ENCODE results near the gene APOC1.
"Not testable (repeated sequence)": the region's sequence is repeated elsewhere in the genome, so short reads cannot be mapped to it uniquely, and the experiment has no call there.

Gene APOC1

DNA sequence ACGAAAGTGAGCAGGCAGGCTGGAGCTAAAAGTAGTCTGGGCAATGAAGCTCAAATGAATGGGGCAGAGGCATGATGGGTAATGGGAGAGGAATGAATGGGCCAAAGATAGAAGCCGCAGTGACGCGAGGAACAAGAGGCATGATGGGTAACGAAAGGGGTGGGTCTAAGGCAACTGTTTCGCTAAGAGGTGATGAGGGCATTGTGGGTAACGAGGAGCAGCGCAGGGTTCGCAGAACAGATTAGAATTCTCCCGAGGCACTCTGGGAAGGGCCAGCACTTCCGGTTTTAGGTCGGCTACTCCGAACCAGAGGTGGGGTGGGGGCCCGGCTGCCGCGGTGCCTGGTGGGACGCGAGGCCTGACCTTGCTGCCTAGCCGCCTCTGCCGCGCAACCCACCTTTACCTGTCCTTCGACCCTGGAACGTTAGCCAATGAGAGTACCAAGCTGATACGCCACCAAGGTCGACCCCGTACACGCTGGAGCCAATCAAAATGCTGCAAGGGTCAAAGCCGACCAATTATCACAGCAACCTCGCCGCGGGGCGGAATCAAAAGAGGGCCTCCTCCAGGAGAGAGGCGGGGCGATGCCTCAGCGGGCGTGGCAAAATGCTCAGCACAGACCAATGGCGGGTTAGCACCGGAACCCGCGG, 23.9 kb upstream of the APOC1 start:
- no peak for DNase-seq (ENCODE audit: low read depth)

DNA sequence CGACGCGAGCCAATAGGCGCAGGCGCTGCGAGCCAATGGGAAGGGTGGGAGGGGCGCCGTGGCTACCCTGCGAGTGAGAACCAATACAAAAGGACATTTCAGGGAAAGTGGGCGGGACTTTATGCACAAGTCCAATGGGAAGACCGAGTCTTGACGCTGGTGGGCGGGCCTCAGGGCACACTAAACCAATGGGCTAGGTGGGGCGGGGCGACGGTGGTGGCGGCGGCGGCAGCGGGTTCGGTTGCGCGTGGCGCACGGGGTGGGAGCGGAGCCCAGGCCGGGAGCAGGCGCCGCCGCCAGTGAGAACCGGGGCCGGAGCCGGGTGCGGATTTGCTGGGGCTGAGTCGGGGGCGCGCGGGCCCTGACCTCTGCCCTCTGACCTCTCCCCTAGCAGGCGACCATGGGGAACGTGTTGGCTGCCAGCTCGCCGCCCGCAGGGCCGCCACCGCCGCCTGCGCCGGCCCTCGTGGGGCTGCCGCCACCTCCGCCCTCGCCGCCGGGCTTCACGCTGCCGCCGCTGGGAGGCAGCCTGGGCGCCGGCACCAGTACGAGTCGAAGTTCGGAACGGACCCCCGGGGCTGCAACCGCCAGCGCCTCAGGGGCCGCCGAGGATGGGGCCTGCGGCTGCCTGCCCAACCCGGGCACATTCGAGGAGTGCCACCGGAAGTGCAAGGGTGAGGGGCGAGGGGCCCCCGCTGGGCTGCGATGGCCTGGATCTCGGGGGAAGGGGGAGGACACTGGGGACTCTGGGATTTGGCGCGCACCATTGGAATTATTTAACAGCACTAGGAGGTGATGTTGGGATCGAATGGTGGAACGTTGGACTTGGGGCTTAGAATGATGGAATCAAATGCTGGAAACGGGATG, 23.2 kb upstream of the APOC1 start, which contains the start of gene TOMM40:
Gene TOMM40 (plus strand): TSS at position 239 of the 867 bp plus-strand sequence. CDS start 162 bp downstream, at position 401.
- DNase-seq (ENCODE audit: low read depth): peak; percentile 100

DNA sequence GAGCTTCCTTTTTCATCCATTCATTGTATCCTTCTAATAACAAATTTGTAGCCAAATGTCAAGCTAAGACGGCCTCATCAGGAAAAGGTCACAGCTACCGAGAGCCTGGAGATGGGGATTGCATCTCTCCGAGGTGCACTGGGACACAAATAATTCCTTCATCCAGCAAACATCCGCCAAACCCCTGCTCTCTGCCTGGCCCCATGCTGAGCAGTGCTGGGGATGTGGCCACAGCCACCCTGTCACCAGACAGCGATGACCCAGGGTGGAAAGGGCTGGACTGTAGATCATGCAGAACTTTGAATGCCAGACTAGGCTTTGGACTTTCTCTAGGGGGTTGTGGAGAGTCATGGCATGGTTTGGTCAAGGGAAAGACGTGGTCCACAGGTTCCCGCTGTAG, 21.5 kb upstream of the APOC1 start:
- no peak for DNase-seq (ENCODE audit: low read depth)

DNA sequence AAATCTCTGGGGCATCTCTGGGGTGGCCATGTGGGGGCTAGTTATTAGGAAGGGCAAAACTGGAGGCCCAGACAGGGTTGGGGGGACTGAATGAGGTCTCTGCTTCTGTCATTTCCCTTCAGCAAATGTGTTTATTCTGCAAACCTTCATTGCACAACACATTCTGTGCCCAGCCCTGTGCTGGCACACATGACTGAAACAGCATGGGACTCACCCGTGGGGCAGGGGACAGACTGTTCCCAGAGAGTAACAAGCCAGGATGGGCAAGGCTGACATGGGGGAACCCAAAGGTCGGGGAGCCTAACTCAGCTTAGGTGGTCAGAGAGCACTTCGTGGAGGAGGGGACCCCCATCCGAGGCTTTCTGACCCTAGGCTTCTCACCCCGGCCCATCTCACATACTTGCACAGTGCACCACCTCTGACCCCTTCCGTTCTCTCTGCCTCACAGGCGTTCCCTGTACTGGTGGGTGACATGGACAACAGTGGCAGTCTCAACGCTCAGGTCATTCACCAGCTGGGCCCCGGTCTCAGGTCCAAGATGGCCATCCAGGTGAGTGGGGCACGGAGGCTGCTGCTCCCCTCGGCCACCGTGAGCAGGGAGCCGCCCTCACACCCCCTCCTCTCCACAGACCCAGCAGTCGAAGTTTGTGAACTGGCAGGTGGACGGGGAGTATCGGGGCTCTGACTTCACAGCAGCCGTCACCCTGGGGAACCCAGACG, 20.9 kb upstream of the APOC1 start:
- no peak for DNase-seq (ENCODE audit: low read depth)

DNA sequence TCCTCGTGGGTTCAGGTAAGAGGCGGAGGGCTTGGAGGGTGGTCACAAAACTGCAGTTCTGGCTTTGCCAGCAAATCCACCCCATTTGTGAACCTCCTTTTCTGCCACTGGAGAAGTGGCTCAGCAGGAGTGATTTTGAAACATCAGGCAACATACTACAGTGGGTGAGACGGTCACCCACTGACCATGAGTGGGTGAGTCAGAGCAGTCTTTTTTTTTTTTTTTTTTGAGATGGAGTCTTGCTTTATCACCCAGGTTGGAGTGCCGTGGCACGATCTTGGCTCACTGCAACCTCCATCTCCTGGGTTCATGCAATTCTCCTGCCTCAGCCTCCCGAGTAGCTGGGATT, 20.4 kb upstream of the APOC1 start:
- DNase-seq (ENCODE audit: low read depth): no peak

DNA sequence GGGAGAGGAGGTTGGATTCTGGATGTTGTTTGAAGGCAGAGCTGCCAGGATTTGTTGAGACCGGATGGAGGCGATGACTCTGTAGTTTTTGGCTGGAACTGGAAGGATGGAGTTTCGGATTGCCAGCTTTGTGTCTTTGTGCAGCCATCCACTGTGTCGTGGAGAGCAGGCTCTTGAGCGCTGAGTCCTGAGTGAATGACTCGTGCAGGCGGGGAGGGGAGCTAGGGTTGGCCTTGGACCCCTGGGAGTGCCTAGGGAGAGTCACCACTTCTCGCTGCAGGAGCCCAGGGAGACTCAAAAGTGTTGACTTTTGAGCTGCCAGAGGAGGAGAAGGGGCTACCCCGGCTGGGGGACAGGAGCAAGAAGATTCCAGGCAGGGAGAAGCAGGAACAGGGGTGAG, 19.5 kb upstream of the APOC1 start:
- no peak for DNase-seq (ENCODE audit: low read depth)

DNA sequence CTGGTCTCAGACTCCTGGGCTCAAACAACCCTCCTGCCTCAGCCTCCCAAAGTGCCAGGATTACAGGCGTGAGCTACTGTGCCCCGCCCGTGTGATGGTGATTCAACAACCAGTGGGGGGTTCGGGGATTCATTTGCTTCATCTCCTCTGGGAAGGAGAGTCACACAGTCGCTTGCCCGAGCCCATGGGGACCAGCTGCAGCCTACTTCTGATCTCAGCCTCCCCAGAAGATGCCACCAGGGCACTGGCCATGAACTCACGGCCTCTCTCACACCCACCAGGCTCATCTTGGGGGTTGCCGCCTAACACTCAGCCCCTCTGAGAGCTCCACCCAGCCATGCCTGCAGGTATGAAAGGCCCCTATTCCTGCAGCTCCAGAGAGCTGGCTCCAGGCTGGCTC, 16.6 kb upstream of the APOC1 start:
- DNase-seq (ENCODE audit: low read depth): no peak

DNA sequence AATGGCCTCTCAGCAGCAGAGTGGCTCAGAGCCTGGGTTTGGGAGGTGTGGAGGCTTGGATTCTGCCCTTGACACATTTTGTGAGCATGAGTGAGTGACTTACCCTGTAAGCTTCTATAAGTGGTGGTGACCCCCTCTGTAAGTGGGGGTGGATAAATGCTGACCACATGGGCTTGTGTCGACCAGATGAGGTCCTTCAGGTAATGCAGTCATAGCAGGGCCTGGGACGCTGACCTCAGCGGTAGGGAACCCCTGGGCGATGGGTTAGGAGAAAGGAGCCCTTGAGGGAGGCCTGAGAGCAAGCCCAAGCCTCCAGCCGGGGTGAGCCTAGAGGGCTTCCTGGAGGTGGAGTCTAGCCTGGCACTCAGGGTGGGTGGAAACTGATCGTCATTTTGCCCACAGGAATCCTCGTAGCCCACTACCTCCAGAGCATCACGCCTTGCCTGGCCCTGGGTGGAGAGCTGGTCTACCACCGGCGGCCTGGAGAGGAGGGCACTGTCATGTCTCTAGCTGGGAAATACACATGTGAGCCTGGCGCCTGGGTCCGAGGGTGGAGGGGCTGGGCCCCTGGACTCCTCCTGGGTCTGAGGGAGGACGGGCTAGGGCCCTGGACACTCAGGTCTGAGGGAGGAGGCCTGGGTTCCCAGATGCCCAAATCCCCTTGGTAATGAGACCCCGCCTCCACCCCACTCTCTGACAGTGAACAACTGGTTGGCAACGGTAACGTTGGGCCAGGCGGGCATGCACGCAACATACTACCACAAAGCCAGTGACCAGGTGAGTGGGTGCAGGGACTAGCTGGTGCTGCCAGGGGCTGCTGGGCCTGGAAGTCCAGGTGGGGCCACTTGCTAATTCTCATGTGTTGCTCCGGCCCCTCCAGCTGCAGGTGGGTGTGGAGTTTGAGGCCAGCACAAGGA, 13.8 kb upstream of the APOC1 start:
- no peak for DNase-seq (ENCODE audit: low read depth)

DNA sequence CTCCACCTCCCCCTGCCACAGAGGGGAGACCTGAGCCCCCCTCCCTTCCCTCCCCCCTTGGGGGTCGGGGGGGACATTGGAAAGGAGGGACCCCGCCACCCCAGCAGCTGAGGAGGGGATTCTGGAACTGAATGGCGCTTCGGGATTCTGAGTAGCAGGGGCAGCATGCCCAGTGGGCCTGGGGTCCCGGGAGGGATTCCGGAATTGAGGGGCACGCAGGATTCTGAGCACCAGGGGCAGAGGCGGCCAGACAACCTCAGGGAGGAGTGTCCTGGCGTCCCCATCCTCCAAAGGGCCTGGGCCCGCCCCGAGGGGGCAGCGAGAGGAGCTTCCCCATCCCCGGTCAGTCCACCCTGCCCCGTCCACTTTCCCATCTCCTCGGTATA, 11.2 kb upstream of the APOC1 start:
- no peak for DNase-seq (ENCODE audit: low read depth)

DNA sequence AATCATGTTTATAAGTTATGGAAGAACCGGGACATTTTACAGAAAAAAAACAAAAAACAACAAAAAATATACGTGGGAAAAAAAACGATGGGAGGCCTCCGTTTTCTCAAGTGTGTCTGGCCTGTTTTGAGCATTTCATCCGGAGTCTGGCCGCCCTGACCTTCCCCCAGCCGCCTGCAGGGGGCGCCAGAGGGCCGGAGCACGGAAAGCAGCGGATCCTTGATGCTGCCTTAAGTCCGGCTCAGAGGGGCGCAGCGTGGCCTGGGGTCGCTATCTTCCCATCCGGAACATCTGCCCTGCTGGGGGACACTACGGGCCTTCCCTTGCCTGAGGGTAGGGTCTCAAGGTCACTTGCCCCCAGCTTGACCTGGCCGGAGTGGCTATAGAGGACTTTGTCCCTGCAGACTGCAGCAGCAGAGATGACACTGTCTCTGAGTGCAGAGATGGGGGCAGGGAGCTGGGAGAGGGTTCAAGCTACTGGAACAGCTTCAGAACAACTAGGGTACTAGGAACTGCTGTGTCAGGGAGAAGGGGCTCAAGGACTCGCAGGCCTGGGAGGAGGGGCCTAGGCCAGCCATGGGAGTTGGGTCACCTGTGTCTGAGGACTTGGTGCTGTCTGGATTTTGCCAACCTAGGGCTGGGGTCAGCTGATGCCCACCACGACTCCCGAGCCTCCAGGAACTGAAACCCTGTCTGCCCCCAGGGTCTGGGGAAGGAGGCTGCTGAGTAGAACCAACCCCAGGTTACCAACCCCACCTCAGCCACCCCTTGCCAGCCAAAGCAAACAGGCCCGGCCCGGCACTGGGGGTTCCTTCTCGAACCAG, 10.6 kb upstream of the APOC1 start:
- DNase-seq (ENCODE audit: low read depth): peak; percentile 55

DNA sequence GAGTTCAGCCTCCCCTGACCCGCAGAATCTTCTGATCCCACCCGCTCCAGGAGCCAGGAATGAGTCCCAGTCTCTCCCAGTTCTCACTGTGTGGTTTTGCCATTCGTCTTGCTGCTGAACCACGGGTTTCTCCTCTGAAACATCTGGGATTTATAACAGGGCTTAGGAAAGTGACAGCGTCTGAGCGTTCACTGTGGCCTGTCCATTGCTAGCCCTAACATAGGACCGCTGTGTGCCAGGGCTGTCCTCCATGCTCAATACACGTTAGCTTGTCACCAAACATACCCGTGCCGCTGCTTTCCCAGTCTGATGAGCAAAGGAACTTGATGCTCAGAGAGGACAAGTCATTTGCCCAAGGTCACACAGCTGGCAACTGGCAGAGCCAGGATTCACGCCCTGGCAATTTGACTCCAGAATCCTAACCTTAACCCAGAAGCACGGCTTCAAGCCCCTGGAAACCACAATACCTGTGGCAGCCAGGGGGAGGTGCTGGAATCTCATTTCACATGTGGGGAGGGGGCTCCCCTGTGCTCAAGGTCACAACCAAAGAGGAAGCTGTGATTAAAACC, 9.9 kb upstream of the APOC1 start:
- no peak for DNase-seq (ENCODE audit: low read depth)

DNA sequence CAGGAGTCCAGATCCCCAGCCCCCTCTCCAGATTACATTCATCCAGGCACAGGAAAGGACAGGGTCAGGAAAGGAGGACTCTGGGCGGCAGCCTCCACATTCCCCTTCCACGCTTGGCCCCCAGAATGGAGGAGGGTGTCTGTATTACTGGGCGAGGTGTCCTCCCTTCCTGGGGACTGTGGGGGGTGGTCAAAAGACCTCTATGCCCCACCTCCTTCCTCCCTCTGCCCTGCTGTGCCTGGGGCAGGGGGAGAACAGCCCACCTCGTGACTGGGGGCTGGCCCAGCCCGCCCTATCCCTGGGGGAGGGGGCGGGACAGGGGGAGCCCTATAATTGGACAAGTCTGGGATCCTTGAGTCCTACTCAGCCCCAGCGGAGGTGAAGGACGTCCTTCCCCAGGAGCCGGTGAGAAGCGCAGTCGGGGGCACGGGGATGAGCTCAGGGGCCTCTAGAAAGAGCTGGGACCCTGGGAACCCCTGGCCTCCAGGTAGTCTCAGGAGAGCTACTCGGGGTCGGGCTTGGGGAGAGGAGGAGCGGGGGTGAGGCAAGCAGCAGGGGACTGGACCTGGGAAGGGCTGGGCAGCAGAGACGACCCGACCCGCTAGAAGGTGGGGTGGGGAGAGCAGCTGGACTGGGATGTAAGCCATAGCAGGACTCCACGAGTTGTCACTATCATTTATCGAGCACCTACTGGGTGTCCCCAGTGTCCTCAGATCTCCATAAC, 8.8 kb upstream of the APOC1 start, which contains the start of gene APOE:
Gene APOE (plus strand): TSS at position 360 of the 724 bp plus-strand sequence. CDS start 829 bp downstream, outside the sequence.
- no peak for DNase-seq (ENCODE audit: low read depth)

DNA sequence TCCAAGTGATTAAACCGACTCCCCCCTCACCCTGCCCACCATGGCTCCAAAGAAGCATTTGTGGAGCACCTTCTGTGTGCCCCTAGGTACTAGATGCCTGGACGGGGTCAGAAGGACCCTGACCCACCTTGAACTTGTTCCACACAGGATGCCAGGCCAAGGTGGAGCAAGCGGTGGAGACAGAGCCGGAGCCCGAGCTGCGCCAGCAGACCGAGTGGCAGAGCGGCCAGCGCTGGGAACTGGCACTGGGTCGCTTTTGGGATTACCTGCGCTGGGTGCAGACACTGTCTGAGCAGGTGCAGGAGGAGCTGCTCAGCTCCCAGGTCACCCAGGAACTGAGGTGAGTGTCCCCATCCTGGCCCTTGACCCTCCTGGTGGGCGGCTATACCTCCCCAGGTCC, 6.8 kb upstream of the APOC1 start:
- no peak for DNase-seq (ENCODE audit: low read depth)

DNA sequence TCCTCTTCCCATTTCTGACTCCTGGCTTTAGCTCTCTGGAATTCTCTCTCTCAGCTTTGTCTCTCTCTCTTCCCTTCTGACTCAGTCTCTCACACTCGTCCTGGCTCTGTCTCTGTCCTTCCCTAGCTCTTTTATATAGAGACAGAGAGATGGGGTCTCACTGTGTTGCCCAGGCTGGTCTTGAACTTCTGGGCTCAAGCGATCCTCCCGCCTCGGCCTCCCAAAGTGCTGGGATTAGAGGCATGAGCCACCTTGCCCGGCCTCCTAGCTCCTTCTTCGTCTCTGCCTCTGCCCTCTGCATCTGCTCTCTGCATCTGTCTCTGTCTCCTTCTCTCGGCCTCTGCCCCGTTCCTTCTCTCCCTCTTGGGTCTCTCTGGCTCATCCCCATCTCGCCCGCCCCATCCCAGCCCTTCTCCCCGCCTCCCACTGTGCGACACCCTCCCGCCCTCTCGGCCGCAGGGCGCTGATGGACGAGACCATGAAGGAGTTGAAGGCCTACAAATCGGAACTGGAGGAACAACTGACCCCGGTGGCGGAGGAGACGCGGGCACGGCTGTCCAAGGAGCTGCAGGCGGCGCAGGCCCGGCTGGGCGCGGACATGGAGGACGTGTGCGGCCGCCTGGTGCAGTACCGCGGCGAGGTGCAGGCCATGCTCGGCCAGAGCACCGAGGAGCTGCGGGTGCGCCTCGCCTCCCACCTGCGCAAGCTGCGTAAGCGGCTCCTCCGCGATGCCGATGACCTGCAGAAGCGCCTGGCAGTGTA, 6.2 kb upstream of the APOC1 start:
- DNase-seq (ENCODE audit: low read depth): no peak

DNA sequence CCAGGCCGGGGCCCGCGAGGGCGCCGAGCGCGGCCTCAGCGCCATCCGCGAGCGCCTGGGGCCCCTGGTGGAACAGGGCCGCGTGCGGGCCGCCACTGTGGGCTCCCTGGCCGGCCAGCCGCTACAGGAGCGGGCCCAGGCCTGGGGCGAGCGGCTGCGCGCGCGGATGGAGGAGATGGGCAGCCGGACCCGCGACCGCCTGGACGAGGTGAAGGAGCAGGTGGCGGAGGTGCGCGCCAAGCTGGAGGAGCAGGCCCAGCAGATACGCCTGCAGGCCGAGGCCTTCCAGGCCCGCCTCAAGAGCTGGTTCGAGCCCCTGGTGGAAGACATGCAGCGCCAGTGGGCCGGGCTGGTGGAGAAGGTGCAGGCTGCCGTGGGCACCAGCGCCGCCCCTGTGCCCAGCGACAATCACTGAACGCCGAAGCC, 5.6 kb upstream of the APOC1 start:
- DNase-seq (ENCODE audit: low read depth): no peak

DNA sequence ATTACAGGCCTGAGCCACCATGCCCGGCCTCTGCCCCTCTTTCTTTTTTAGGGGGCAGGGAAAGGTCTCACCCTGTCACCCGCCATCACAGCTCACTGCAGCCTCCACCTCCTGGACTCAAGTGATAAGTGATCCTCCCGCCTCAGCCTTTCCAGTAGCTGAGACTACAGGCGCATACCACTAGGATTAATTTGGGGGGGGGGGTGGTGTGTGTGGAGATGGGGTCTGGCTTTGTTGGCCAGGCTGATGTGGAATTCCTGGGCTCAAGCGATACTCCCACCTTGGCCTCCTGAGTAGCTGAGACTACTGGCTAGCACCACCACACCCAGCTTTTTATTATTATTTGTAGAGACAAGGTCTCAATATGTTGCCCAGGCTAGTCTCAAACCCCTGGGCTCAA, 4.6 kb upstream of the APOC1 start:
- DNase-seq (ENCODE audit: low read depth): no peak

DNA sequence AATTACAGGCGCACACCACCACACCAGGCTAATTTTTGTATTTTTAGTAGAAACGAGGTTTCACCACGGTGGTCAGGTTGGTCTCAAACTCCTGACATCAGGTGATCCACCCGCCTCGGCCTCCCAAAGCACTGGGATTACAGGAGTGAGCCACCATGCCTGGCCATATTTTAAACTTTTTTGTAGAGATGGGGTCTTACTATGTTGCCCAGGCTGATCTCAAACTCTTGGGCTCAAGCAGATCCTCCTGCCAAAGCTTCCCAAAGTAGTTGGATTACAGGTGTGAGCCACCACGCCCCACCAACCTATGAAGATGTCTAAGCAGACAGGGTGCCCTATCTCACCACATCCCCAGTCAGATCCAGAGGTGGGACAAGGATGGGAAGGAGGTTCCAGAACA, 2.5 kb upstream of the APOC1 start:
- DNase-seq (ENCODE audit: low read depth): not testable (repeated sequence)

DNA sequence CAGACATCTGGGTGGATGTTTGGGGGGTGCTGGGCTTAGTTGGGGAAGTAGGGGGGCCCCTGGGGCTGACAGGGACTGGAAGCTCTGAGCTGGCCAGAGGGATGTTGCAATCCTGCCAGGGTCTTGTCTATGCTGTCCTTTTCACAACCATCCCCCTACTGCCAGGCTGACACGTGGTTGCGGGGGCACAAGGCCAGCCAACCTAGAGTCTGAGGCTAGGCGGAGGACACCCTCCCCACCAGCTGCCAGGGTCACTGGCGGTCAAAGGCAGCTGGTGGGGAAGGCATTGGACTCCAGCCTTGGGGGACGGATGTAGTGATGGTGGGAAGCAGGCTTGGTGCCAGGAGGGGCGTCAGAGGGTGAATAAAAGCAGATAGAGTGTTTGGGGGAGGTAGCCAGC, 1.6 kb upstream of the APOC1 start:
- DNase-seq (ENCODE audit: low read depth): no peak

All from activated gamma-delta T cell treated with anti-CD3 and anti-CD28 coated beads, Interleukin-2, amount 50 U/mL, for 16 hours (primary cell).